NCI-H2196 treated with DMSO at 0.1 percent for 48 hours (cell line): ENCODE data around the gene SLC15A1.
"Not testable (repeated sequence)": the region's sequence is repeated elsewhere in the genome, so short reads cannot be mapped to it uniquely, and the experiment has no call there.

Experiments used
- DNase-seq: peaks from one replicate; lab custom pipeline; 2025; ENCODE audit not compliant: unreplicated experiment; lab: John Stamatoyannopoulos, UW

The SLC15A1 gene

DNA sequence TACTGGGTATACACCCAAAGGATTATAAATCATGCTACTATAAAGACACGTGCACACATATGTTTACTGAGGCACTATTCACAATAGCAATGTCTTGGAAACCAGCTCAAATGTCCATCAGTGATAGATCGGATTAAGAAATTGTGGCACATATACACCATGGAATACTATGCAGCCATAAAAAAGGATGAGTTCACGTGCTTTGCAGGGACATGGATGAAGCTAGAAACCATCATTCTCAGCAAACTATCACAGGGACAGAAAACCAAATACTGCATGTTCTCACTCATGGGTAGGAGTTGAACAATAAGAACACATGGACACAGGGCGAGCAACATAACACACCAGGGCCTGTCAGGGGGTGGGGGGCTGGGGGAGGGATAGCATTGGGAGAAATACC lies 2.0 kb upstream of the SLC15A1 start:
- DNase-seq, result not testable (repeated sequence)

DNA sequence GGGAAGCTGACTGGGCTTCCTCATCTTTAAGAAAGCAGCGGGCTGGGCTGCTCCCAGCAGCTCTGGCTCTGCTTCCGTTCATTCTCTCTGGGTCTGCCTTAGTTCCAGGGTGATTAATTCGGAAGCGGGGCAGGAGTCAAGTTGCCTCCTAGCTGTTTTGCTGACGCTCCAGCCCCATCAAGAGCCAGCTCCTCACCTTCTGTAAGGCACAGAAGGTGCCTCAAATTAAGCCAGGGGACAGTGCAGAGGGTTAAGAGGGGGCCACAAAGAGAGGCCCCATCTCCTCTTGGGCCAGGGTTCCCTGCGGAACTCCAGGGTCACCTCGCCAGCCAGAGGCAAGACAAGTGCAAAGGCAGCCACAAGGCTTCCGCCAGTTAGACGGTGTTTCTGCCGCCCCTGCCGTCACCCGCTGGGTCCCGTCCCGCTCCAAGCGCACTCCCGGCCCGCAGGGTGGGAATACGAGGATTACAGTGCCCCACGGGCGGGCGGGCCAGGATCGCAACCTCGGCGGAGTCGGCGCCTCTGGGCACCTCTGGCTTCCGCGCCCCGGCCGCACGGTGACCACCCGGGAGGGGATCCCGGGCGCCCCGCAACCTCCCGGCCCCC lies 508 bp downstream of the SLC15A1 start:
- no peak for DNase-seq

DNA sequence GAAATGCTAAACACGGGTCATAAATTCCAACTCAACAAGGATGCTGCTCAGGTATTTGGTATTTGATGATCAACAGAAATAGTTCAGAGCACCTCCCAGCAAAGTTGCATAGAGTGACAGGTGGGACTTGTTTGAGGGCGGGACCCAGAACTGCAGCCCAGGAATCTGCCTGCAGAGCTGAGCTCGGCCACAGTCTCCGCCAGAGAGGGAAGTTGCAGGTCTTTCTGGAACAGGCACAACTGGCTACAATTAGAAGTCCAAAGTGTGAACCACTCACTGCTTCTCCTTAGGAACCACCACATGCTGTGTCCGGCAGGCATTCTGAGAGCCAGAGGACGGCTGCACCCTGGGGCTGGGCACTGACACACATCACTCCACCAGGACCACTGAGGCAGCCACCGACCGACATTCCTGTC lies 1.1 kb downstream of the SLC15A1 start:
- no peak for DNase-seq

DNA sequence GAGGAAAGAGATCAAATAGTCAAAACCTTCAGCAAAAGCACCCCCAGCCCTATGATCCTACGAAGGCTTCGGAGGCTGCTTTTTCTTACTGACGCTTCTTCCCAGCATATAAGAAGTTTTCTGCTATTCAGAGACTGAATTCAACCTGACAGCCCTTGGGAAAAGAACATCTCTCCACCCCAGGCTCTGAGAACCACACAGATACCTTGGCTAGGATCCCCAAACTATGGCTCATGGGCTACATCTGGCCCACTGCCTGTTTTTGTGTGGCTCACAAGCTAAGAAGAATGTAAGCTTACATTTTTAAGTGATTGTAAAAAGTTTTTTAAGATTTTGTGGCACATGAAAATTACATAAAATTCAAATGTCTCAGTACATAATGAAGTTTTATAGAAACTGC lies 3.0 kb downstream of the SLC15A1 start:
- DNase-seq, result no peak

DNA sequence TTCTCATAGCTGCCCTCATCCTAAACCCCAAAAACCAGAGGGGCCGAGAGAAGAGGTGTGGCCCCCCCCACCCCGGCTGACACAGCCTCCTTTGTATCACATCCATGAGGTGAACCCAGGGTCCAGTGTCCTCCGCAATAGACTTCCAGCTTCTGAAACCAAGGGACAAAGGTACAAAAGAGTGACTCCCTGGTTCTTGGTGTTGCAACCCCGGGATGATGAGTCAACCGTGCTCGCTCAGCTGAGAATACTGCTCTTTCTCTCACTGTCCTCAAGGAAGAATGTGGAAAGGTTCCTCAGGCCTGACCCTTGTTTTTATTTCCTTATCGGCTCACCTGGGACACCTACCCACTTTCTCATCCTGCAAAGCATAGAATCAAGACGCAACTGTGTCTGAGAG lies 5.5 kb downstream of the SLC15A1 start:
- DNase-seq, result no peak

DNA sequence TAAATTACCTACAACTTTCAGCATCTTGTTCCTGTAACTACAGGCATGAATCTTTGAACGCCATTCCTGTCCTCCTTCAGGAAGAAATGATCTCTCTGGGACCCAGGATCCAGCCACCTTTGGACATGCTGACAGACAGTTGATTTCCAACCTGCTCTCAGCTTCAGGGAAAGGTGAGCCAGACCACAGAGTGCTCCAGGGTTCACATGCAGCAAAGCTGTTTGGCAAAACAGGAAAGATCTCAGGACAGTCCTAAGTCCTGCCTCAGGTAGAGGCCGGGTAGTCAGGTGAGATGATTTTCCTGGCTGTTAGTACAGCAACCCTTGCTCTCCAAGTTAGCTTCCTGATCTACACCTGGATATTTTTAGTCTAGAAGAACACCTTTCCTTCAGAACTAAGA lies 9.1 kb downstream of the SLC15A1 start:
- DNase-seq, result no peak

DNA sequence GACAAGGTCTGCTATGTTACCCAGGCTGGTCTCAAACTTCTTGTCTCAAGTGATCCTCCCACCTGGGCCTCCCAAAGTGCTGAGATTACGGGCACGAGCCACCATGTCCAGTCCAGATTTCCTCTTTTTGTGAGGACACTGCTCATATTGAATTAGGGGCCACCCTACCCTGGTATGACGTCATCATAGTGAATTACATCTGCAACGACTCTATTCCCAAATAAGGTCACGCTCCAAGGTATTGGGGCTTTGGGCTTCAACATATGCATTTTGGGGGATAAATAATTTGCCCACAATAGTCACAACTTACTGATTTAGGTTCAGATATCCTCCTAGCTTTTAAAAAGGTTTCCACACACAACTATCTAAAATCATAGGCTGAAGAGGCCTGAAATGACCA lies 9.5 kb downstream of the SLC15A1 start:
- no peak for DNase-seq

DNA sequence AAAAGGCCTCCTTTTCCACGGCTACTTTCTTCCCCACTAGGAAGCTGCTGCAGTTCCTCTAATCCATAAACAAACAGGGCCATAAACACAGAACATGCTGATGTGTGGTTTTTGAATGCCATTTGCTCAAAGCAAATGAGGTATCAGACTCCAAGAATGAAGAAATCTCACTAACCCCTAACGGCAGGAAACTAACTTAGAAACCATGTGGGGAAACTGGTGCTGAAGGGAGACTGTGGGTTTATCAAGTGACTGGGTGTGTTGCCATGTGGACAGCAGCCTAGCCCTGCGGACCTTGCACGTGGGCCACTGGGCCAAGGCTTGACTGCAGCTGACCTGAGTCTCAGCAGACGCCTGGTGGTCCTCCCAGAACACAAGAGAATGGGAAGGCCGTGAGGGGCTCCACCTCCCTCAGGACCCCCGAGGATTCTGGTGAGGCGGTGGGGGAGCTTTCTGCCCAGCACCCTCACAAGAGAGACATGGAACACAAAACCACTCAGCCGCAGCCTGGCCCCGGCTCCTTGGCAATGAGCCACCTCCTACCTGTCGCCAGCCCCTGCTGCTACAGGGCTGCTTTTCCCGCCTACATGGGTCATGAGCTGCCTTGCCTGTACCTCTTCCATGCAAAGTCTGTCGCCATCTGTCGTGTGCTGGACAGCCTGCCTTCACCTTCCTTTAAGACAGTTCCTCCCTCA lies 10.6 kb downstream of the SLC15A1 start:
- DNase-seq, result no peak

DNA sequence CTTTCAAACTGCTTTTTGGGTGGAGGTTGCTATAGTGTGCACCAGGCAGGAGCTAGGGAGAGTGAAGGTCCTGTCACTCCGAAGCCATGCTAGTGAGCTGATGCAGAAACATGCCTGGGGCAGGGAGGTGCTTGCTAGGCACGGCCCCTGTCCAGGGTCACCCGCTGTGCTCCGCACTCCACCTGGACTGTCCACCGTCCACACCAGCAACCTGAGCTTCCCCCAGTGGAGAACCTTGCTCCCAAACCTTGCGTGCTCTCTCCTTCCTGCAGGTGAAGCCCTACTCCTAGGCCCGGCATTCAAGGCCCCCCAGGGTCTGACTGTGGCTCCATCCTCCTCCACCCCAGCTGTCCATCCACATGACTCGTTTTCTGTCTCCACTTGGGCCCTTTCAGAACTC lies 12.3 kb downstream of the SLC15A1 start:
- no peak for DNase-seq

DNA sequence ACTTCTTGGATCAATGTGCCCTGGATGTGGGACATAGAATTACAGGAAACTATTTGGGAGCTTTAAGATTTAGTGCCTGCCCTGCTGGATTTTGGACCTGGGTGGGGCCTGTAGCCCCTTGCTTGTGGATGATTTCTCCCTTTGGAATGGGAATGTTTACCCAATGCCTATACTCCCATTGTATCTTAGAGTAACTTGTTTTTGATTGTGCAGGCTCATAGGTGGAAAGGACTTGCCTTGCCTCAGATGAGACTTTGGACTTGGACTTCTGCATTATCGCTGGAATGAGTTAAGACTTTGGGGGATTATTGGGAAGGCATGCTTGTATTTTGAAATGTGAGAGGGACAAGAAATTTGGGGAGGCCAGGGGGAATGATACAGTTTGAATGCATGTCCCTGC lies 13.5 kb downstream of the SLC15A1 start:
- no peak for DNase-seq

DNA sequence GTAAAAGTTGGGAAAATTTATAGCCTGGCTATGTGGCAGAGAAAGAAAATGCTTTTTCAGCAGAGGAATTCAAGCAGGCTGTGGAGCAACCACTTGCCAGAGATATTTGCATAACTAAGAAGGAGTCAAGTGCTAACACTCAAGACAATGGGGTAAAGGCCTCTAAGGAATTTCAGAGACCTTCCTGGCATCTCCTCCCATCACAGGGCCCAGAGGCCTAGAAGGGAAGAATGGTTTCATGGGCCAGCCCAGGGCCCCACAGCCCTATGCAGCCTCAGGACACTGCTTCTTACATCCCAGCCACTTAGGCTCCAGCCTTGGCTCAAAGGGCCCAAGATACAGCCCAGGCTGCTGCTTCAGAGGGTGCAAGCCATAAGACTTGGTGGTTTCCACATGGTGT lies 14.3 kb downstream of the SLC15A1 start:
- DNase-seq, result no peak

DNA sequence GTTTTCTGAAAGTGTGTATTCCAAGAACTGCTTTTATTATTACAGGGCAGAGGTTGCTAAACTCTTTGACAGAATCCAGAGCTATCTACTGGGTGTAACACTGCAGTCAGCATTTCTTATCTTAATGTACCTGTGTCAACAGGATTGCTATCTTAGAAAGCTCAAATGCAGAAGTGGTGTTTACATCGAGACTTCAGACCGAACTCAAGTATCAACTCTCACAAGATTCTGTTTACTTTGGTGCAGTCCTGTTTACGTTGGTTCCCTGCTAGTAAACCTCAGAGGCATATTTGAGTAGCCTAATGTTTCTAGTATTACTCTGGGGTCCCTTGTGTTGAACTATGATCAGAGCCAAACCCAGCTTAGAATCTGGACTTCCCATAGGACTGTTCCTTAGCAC lies 20.5 kb downstream of the SLC15A1 start:
- no peak for DNase-seq

DNA sequence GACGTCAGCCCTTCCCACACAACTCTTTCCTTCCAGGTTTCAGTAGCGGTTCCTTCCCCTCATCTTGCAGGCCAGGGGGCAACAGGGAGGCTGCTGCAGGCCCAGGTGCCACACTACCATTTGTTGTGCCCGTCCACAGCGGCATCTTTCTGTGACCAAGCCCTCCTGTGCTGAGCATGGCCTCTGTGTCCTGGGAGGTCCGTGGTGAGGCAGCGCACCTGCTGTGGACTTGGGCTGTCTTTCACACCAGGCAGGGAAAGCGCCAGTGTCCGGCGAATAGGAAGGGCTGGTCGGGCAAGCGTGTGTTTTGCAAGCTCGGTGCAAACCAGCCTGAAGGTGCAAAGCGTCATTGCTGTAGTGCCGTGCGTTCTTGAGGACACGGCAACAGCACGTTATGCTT lies 21.4 kb downstream of the SLC15A1 start:
- DNase-seq, result no peak

DNA sequence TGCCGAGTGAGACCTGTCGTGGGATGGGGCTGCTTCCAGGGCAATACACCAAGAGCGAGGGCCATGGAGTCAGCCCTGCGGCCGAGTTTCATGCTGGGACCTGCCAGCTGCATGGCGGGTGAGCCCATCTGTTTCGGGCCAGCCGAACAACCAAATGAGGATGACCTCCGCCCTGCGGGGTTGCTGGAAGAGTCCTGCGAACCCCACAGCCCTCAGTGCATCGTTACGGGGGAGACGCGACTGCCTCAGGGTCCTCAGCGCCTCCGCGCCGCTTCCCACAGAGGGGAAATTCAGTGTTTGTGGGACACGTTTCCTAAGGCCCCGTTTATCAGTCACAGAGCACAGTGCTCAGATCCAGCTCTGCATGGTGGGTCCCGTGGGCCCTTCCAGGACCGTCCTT lies 22.0 kb downstream of the SLC15A1 start:
- DNase-seq, result no peak

DNA sequence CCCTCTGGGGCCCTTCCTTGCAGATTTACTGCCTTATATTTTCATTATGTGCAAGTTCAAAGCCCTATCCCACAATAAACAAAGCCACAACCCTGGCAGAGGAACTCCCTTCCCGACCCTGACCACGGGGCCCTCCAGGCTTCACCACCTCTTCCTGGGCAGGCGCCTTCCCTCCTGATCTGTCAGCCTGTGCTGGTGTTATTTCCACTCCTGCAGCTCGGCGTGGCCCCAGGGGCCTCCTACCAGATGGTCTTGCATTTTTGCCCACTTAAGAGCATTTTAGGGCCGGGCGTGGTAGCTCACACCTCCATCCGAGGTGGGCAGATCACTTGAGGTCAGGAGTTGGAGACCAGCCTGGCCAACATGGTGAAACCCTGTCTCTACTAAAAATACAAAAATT lies 22.8 kb downstream of the SLC15A1 start:
- no peak for DNase-seq

DNA sequence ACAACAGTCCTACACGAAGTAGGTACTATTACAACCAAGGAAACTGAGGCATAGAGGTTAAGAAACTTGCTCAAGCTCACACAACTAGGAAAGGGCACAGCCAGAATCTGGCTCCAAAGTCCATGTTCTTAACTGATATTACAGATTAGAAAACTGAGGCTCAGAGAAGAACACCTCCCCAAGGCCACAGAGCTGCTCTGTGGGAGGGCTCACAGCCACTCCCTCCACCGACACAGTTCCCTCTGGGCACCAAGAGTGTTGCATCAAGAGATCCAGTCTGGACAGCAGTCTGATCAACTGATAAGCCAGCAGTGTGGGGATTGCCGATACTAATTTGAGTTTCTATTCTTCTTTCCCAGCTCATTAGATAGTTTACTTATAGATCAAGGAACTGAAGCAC lies 29.5 kb downstream of the SLC15A1 start:
- no peak for DNase-seq

DNA sequence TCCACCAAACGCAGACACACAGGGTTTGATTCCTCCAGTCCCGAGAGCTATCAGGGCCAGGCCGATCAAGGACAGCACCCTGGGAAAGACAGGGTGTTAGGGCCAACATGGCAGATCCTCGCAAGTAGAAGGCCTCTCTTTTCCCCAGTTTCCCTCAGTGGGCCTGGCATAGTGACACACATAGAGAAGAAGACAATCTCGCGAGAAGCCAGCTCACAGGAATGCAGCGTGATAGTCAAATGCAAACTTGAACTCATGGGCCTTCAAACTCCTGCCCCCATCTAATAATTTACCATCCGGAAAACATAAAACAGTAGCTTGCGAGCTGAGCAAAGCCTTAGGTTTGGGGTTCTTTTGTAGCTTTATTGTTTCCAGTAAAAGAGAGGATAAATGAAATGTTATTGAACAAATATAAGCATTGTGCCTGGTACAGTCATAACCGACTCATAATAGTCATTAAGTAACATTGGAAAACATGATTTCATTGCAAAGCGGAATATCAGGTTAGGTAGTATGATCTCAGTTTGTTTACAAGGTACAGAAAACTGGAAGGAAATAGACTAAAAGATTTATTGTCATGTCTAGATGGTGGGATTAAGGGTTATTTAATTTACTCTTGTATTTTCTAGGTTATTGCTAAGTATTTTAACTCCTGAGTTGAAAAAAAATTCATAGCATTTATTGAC lies 30.5 kb downstream of the SLC15A1 start:
- DNase-seq, result no peak

DNA sequence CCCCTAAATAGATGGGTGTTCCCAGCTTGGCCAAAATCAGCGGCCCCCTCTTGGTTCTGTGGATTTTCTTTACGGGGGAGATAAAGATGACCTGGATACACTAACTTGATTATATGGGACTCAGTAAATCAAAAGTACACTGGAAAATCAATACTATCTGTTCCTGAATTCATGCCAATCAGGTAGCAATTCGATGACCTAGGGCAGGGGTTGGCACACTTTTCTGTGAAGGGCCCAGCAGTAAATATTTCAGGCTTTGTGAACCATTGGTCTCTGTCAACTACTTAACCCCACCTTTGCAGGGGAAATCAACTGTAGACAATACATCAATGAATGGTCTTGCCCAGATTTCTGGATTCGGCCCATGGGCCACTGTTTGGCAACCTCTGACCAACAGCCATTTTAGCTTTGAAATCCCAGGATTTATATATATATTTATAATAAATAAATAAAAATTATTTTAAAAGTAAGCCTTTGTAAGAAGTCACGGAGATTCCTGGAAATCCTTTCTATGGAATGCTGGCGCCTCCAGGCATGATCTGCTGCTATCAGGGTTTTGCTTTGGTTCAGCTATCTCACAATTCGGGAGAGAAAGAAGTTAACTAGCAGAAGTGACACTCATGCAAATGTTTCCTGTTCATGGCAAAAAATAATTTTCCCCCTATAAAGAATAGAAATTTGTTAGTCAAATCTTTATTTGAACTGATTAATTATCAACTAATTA lies 32.8 kb downstream of the SLC15A1 start:
- no peak for DNase-seq

DNA sequence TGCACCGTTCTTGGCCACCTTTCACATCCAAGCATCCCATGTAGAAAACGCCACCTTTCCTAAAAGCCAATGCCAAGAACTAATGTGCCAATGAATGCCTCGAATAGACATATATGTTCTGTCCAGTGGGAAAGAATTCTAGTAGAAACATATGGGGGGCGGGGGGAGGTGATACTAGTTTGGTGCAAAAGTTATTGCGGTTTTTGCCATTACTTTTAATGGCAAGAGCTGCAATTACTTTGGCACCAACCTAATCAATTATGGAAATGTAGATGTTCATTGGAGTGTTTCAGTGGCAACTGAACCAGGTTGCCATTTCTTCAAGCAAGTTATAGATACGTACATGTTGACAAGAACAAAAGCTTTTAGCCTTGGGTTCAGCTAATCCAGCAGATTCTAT lies 34.6 kb downstream of the SLC15A1 start:
- no peak for DNase-seq

DNA sequence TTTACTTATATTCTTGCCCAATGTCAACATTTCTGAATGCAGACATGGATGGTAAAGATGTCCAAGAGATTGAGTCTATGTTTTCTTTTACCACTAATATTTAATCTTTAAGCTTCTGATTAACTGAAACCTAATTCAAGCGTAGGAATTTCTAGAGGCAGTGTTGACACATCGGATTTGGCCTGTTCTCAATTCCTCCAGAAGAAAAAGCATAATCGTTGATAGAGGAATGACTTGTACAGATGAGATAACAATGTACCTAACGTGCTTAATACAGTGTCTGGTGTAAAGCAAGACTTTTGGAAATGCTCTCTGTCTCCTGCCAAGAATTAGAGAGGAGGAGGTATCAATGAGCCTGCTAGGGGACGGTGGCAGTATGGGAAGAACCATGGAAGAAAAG lies 35.2 kb downstream of the SLC15A1 start:
- DNase-seq, result no peak

DNA sequence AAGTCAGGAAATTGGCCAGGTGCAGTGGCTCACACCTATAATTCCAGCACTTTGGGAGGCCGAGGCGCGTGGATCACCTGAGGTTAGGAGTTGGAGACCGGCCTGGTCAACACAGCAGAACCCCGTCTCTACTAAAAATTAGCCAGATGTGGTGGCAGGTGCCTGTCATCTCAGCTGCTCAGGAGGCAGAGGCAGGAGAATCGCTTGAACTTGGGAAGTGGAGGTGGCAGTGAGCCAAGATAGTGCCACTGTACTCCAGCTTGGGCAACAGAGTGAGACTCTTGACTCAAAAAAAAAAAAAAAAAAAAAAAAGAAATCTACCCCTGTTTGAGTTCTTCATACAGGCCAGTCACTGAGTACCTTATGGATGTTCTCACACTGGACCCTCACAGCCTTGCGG lies 42.0 kb downstream of the SLC15A1 start:
- DNase-seq, result no peak
